ENCODE data around the gene CTSL.
"Not testable (repeated sequence)": the region's sequence is repeated elsewhere in the genome, so short reads cannot be mapped to it uniquely, and the experiment has no call there.

Gene CTSL

DNA sequence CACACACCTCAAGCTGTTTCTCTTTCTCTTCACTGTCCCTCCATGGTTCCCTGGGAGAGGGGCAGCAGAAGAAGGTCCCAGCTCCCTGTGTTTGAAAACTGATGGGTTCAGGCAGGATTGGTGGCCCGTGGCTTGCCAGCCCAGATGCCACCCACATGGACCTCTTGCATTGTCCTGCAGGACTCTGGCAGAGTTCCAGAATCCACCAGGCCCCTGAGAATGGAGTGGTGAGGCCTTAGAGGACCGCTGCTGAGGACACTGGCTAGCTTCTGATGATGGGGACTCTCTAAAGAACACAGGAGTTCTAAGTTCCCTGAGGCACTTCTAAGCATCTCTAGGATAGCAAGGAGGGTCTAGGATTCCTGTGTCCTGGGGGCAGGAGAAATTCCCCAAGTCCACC, 24.8 kb downstream of the CTSL start:
- Histone ChIP-seq H3K27ac (ENCODE audit: low read depth, low read length) (no peak overlapping the region), H3K79me2 (ENCODE audit: insufficient read depth, low read length) (no peaks in the 10 kb centered on the region), H4K20me1 (ENCODE audit: low read depth, low read length) (no peaks in the 10 kb centered on the region), H3K4me3 (ENCODE audit: insufficient read depth, low read length, poor library complexity, severe bottlenecking) (no peak overlapping the region), H3K27me3 (ENCODE audit: low read length) (no peaks in the 10 kb centered on the region), H3K4me2 (ENCODE audit: low read depth, low read length, poor library complexity, severe bottlenecking) (no peak overlapping the region), H3K36me3 (ENCODE audit: low read length) (no peaks in the 10 kb centered on the region), H3K9me2 (replicated peaks; ENCODE audit: insufficient read depth, low read length) (no peaks in the 10 kb centered on the region), H3F3A (ENCODE audit: insufficient read depth) (no peaks in the 10 kb centered on the region), H2AFZ (ENCODE audit: low read depth, low read length, severe bottlenecking) (no peak overlapping the region), H3K9ac (ENCODE audit: low read length) (no peak overlapping the region), H3K9me3 (ENCODE audit: insufficient read depth, low read length) (no peaks in the 10 kb centered on the region)
- TF ChIP-seq CTCF (IDR thresholded peaks at IDR 0.05; ENCODE audit: insufficient read depth, low read length, poor library complexity, severe bottlenecking) (no peak), EZH2phosphoT487 (conservative IDR thresholded peaks at IDR 0.05; ENCODE audit: low read length) (no peak)

DNA sequence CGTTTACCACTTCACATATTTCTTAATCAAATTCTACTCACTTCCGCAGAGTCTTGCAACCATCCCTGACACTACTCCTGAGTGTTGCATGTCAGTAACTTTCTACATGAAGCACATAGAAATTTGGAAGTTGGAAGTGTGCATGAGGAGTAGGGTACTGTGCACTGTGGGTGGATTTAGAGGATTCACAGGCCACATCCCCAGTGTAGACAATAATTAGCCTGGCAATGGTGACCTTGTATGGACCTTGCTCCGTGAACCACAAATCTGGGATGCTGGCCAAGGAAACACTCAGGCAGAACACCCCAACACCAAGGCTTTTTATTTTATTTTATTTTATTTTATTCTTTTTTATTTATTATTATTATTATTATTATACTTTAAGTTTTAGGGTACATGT, 25.5 kb downstream of the CTSL start:
- H3K9me2 ChIP-seq (replicated peaks; ENCODE audit: insufficient read depth, low read length): no peaks in the 10 kb centered on the region
- H4K20me1 ChIP-seq (ENCODE audit: low read depth, low read length): no peaks in the 10 kb centered on the region
- H2AFZ ChIP-seq (ENCODE audit: low read depth, low read length, severe bottlenecking): no peak overlapping the region
- no peak for TF ChIP-seq CTCF (IDR thresholded peaks at IDR 0.05; ENCODE audit: insufficient read depth, low read length, poor library complexity, severe bottlenecking)
- no peak for TF ChIP-seq EZH2phosphoT487 (conservative IDR thresholded peaks at IDR 0.05; ENCODE audit: low read length)
- no peak overlapping the region for H3K9ac ChIP-seq (ENCODE audit: low read length)
- H3K79me2 ChIP-seq (ENCODE audit: insufficient read depth, low read length): no peaks in the 10 kb centered on the region
- H3K27ac ChIP-seq (ENCODE audit: low read depth, low read length): no peak overlapping the region
- H3K4me2 ChIP-seq (ENCODE audit: low read depth, low read length, poor library complexity, severe bottlenecking): no peak overlapping the region
- H3K4me3 ChIP-seq (ENCODE audit: insufficient read depth, low read length, poor library complexity, severe bottlenecking): no peak overlapping the region
- H3K27me3 ChIP-seq (ENCODE audit: low read length): no peaks in the 10 kb centered on the region
- no peaks in the 10 kb centered on the region for H3K9me3 ChIP-seq (ENCODE audit: insufficient read depth, low read length)
- no peaks in the 10 kb centered on the region for H3K36me3 ChIP-seq (ENCODE audit: low read length)
- no peaks in the 10 kb centered on the region for H3F3A ChIP-seq (ENCODE audit: insufficient read depth)

DNA sequence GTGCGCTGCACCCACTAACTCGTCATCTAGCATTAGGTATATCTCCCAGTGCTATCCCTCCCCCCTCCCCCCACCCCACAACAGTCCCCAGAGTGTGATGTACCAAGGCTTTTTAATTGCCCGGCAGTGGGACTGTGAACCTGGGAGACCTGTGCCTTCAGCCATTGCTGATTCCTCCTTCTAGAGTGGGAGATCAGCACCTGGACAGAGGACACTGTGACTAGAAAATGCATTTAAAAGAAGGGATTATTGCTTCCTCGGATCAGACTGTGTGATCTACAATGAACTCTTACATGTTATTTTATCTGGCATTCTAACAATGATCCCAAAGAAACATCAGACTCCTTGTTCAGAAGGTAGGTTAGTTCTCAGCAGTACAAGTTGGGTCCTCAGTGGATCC, 25.9 kb downstream of the CTSL start:
- Histone ChIP-seq H3K27me3 (ENCODE audit: low read length) (no peaks in the 10 kb centered on the region), H3K4me3 (ENCODE audit: insufficient read depth, low read length, poor library complexity, severe bottlenecking) (no peak overlapping the region), H3K9me3 (ENCODE audit: insufficient read depth, low read length) (no peaks in the 10 kb centered on the region), H3K27ac (ENCODE audit: low read depth, low read length) (no peak overlapping the region), H3K9me2 (replicated peaks; ENCODE audit: insufficient read depth, low read length) (no peaks in the 10 kb centered on the region), H3F3A (ENCODE audit: insufficient read depth) (no peaks in the 10 kb centered on the region), H3K36me3 (ENCODE audit: low read length) (no peaks in the 10 kb centered on the region), H3K79me2 (ENCODE audit: insufficient read depth, low read length) (no peaks in the 10 kb centered on the region), H3K9ac (ENCODE audit: low read length) (no peak overlapping the region), H2AFZ (ENCODE audit: low read depth, low read length, severe bottlenecking) (no peak overlapping the region), H3K4me2 (ENCODE audit: low read depth, low read length, poor library complexity, severe bottlenecking) (no peak overlapping the region), H4K20me1 (ENCODE audit: low read depth, low read length) (no peaks in the 10 kb centered on the region)
- no peak for TF ChIP-seq EZH2phosphoT487 (conservative IDR thresholded peaks at IDR 0.05; ENCODE audit: low read length)
- no peak for TF ChIP-seq CTCF (IDR thresholded peaks at IDR 0.05; ENCODE audit: insufficient read depth, low read length, poor library complexity, severe bottlenecking)

GRCh38 chr9:87753313-87753712, 27.4 kb downstream of the CTSL start:
- Histone ChIP-seq H2AFZ (ENCODE audit: low read depth, low read length, severe bottlenecking) (no peak overlapping the region), H3K4me3 (ENCODE audit: insufficient read depth, low read length, poor library complexity, severe bottlenecking) (no peak overlapping the region), H3K27me3 (ENCODE audit: low read length) (no peaks in the 10 kb centered on the region), H3K9ac (ENCODE audit: low read length) (no peak overlapping the region), H3K79me2 (ENCODE audit: insufficient read depth, low read length) (no peaks in the 10 kb centered on the region), H3K27ac (ENCODE audit: low read depth, low read length) (no peak overlapping the region), H3K9me2 (replicated peaks; ENCODE audit: insufficient read depth, low read length) (no peaks in the 10 kb centered on the region), H4K20me1 (ENCODE audit: low read depth, low read length) (no peaks in the 10 kb centered on the region), H3K9me3 (ENCODE audit: insufficient read depth, low read length) (no peaks in the 10 kb centered on the region), H3F3A (ENCODE audit: insufficient read depth) (no peaks in the 10 kb centered on the region), H3K36me3 (ENCODE audit: low read length) (no peaks in the 10 kb centered on the region), H3K4me2 (ENCODE audit: low read depth, low read length, poor library complexity, severe bottlenecking) (no peak overlapping the region)
- TF ChIP-seq CTCF (IDR thresholded peaks at IDR 0.05; ENCODE audit: insufficient read depth, low read length, poor library complexity, severe bottlenecking) (no peak), EZH2phosphoT487 (conservative IDR thresholded peaks at IDR 0.05; ENCODE audit: low read length) (no peak)

GRCh38 chr9:87758330-87758729, 32.4 kb downstream of the CTSL start:
- not testable (repeated sequence) for H3K4me3 ChIP-seq (ENCODE audit: insufficient read depth, low read length, poor library complexity, severe bottlenecking); H3K4me2 ChIP-seq (ENCODE audit: low read depth, low read length, poor library complexity, severe bottlenecking); H2AFZ ChIP-seq (ENCODE audit: low read depth, low read length, severe bottlenecking); H3K27me3 ChIP-seq (ENCODE audit: low read length); H4K20me1 ChIP-seq (ENCODE audit: low read depth, low read length); H3K9ac ChIP-seq (ENCODE audit: low read length); H3K36me3 ChIP-seq (ENCODE audit: low read length); H3K9me2 ChIP-seq (replicated peaks; ENCODE audit: insufficient read depth, low read length); H3K27ac ChIP-seq (ENCODE audit: low read depth, low read length); H3K9me3 ChIP-seq (ENCODE audit: insufficient read depth, low read length); H3K79me2 ChIP-seq (ENCODE audit: insufficient read depth, low read length); H3F3A ChIP-seq (ENCODE audit: insufficient read depth)
